Omental fat pad (tissue), 4 donors: Measurements from ENCODE around the gene SERPINI1. TPM values are rescaled to one million over a fixed set of nuclear protein-coding genes. Genes with fewer than 3 reads are reported as not detected.

Experiments used
- ATAC-seq: fragments of 150-250 bp; one replicate; pipeline ENCODE4 v1.9.1; 2016; ENCODE audit warnings: mild to moderate bottlenecking, moderate library complexity; ENCODE audit not compliant: low FRiP score
- DNase-seq: peaks from one replicate; pipeline ENCODE4 v3.0.0-alpha.2; 2019; ENCODE audit warnings: low spot score
- total RNA-seq, 4 donors: library from RNA; depleted of rRNA; stranded (reverse); fragments of >200 nt; gene quantifications; one replicate each; pipeline ENCODE4 v1.1.0, GENCODE V29; 2016
- TF ChIP-seq, protein P1 (sequence below), 3 donors: fragments of 450-650 bp; IDR thresholded peaks; one replicate each; pipeline ENCODE4 v1.5.1; 2016 to 2017; ENCODE audit warnings: antibody characterized with exemption in 3 of 3, mild to moderate bottlenecking in 3 of 3, moderate library complexity in 2 of 3

SERPINI1 gene
- total RNA-seq, 4 donors from 2014 or later = 2.2 to 7.1 (median 4.5) TPM

DNA sequence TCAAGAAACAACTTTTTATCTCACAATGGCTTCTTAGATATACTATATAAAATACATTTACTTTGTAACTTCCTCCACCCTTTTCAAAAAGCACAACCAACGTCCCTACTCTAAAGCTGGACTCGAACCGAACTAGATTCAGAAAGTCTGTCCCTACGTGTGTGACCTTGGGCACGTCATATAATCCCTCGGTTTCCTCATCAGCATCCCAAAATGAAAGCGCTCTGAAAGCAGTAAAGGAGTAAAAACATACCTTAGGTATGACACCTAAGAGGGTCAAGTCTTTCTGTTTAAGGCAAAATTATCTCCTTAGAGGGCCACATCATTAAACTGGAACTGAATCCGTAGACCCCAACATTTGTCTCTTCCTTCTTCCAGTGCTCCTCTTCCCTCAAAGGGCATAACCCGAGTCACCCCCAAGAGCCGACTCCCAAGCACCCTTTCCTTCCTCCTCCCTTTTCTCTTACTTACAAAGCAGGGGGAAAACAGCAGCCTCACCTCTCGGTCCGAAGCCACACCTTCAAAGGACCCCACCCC, 1.5 kb upstream of the SERPINI1 start:
- TF ChIP-seq, protein P1, sequence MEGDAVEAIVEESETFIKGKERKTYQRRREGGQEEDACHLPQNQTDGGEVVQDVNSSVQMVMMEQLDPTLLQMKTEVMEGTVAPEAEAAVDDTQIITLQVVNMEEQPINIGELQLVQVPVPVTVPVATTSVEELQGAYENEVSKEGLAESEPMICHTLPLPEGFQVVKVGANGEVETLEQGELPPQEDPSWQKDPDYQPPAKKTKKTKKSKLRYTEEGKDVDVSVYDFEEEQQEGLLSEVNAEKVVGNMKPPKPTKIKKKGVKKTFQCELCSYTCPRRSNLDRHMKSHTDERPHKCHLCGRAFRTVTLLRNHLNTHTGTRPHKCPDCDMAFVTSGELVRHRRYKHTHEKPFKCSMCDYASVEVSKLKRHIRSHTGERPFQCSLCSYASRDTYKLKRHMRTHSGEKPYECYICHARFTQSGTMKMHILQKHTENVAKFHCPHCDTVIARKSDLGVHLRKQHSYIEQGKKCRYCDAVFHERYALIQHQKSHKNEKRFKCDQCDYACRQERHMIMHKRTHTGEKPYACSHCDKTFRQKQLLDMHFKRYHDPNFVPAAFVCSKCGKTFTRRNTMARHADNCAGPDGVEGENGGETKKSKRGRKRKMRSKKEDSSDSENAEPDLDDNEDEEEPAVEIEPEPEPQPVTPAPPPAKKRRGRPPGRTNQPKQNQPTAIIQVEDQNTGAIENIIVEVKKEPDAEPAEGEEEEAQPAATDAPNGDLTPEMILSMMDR (IDR thresholded peaks at IDR 0.05) = no peak
- ATAC-seq = no peak
- no peak for DNase-seq

DNA sequence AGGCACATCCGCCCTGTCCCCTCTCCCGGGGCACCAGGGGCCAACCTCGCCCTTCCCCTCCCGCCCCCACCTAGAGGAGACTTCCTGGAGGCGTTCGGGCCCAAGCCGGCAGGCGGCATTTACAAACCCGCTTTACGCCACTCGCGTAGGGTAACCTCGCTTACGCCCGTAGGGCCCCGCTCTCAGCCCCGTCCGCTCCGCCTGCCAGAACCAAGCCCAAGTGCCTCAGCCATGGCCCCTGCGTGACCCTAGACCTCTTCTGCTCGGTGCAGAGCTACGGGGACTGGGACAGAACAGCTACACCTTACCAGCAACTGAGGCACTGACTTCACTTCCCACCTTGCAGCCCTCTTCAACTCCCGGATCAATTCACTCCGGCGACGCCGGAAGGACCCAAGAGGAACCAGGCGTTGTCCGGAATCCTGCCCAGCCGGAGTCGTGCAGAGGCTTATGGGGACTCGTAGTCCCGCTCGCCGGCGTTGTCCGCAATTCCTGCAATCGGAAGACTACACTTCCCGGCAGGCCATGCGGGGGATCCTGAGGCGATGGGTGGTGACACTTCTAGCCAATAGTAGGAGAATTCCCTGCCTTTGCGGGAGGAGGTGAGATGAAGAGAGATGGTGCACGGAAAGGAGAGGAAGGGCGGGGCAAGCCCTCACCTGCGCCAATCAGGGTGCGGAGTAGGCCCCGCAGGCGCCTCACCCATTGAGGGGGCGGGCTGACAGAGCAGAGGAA, 856 bp upstream of the SERPINI1 start, which contains the start of gene PDCD10:
Gene PDCD10 (minus strand): TSS at position 395 of the 735 bp plus-strand sequence. CDS start 14,735 bp downstream, outside the sequence.
- TF ChIP-seq, protein P1 (IDR thresholded peaks at IDR 0.05) = no peak
- DNase-seq (peak; percentile 88), ATAC-seq (peak; percentile 98)

DNA sequence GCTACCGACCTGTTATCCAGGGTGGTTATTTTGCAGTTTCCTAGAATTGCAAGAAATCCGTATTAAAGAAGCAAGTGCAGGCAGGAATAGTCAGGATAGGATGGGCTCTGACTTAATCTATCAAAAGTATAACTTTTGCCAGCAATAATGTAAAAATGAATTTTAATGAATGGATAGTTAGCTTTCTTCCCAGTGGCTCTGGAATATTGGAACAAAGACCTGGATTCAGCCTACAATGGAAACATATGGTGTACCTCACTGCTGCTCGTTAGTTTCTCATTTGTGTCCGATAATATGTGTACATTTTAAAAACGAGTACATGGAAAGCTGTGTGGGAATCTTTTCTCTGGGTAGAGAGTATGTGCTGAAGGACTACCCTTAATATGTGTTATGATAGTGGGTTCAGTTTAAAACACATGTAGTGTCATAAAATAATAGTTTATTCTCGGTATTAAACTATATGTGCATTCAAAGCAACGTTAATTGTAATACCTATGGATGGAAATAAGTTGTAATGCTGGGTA, 805 bp downstream of the SERPINI1 start:
- DNase-seq = no peak
- ATAC-seq = no peak
- TF ChIP-seq, protein P1 (IDR thresholded peaks at IDR 0.05) = no peak

DNA sequence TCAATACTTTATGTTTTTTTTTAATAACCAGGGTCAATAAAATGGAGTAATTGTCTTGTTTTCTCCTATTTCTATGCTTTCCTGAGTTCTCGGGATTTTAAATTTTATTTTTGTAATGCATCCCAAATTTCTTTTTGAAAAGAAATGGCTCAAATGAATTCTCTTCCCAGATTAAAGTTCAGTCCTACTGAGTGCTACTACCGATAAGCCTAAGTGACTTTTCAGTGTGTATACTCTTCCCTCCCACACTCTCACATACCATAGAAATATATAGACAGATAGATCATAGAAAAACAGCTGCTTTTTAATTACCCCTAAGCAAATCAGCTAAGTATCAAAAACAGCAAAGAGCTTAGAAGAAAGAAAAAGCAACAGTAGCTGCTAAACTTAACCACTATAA, 1.5 kb downstream of the SERPINI1 start:
- TF ChIP-seq, protein P1 (IDR thresholded peaks at IDR 0.05) = no peak
- no peak for DNase-seq
- no peak for ATAC-seq

DNA sequence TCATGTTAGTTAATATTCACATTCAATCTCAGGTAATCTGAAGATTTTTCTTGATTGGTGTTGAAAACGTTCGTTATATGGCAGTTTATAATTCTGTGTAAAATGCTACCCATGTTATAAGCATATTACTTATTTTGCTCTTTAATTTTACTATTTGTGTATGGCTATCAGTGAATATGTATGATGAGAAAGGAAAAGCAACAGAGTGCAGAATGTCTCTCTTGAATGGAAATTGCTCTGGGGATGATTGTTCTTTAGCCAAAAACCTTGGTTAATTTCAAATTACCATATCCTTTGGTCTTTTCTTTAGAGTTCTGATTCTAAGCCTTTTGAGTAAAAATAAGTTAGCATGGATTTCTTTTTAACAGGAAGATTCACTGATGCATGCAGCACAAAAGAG, 2.5 kb downstream of the SERPINI1 start:
- DNase-seq (no peak), ATAC-seq (no peak)
- TF ChIP-seq, protein P1 (IDR thresholded peaks at IDR 0.05) = no peak

DNA sequence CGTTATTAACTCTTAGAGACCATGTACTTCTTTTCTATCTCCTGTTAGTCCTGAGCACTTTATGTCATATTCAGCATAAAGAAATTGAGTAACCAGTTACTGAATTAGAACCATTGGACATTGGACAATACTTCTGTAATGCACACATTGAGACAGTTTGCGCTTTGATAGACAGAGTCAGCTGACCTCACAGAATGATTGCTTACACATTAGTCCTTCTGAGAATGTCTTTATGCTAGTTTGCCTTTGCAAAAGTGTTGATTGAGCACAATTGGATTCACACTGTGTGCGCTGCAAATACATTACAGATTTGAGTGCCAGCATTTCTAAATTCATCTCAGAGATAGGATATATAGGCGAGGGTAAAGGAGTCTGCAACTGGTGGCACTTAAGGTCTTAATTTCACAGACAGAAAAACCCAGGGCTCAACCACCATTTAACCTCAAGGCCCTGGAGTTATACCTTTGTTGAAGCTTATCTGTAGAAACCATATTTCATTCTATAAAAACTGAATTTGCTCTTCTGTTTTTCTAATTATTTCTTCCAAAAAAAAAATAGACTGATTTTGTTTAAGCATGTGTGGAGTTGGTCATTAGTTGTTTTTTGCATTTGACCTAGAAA, 3.8 kb downstream of the SERPINI1 start:
- ATAC-seq = no peak
- TF ChIP-seq, protein P1 (IDR thresholded peaks at IDR 0.05) = no peak
- no peak for DNase-seq
